ENCODE results near the gene DTX3. TPM values are rescaled to one million over a fixed set of nuclear protein-coding genes. Genes with fewer than 3 reads are reported as not detected.

DTX3 gene
- total RNA-seq, 3 donors from 2014 or later, result 4.3 to 65.5 (median 7.0) TPM

- Histone ChIP-seq H3K36me3 (ENCODE audit: low read depth) (no peaks in the 10 kb centered on the region), H3K4me1 (ENCODE audit: low read depth) (peaks cover 12% of the 10 kb centered on the region), H3K9me3 (no peaks in the 10 kb centered on the region), H3K4me3 (no peak overlapping the region)
- intact Hi-C loops (cut with DNase I, micrococcal nuclease), result no loop called here
- no peak for ATAC-seq
- no peak for TF ChIP-seq CTCF (IDR thresholded peaks at IDR 0.05)
- DNase-seq, result no peak
These were observed 1.8 kb downstream of the DTX3 start for GRCh38 chr12:57606399-57606798.

- DNase-seq (no peak), ATAC-seq (no peak)
- Histone ChIP-seq H3K4me3 (no peak overlapping the region), H3K9me3 (no peaks in the 10 kb centered on the region), H3K4me1 (ENCODE audit: low read depth) (peaks cover 15% of the 10 kb centered on the region), H3K36me3 (ENCODE audit: low read depth) (no peaks in the 10 kb centered on the region)
- intact Hi-C loops (cut with DNase I, micrococcal nuclease), result no loop called here
- no peak for TF ChIP-seq CTCF (IDR thresholded peaks at IDR 0.05)
These were observed 2.2 kb downstream of the DTX3 start for GRCh38 chr12:57606821-57607220.

GRCh38 chr12:57607958-57608663 lies 3.5 kb downstream of the DTX3 start:
- no peak overlapping the region for H3K4me3 ChIP-seq
- intact Hi-C loops (cut with DNase I, micrococcal nuclease), result no loop called here
- H3K36me3 ChIP-seq (ENCODE audit: low read depth), result no peaks in the 10 kb centered on the region
- peaks cover 15% of the 10 kb centered on the region for H3K4me1 ChIP-seq (ENCODE audit: low read depth)
- no peak for TF ChIP-seq CTCF (IDR thresholded peaks at IDR 0.05)
- DNase-seq (no peak), ATAC-seq (no peak)
- H3K9me3 ChIP-seq, result no peaks in the 10 kb centered on the region

- DNase-seq, result no peak
- Histone ChIP-seq H3K9me3 (no peaks in the 10 kb centered on the region), H3K4me3 (no peak overlapping the region), H3K36me3 (ENCODE audit: low read depth) (no peaks in the 10 kb centered on the region), H3K4me1 (ENCODE audit: low read depth) (peaks cover 11% of the 10 kb centered on the region)
- no peak for TF ChIP-seq CTCF (IDR thresholded peaks at IDR 0.05)
- intact Hi-C loops (cut with DNase I, micrococcal nuclease), result no loop called here
- no peak for ATAC-seq
These were observed 4.6 kb downstream of the DTX3 start for GRCh38 chr12:57609101-57609780.

GRCh38 chr12:57609781-57610553 lies 5.3 kb downstream of the DTX3 start:
- H3K4me3 ChIP-seq, result no peak overlapping the region
- H3K9me3 ChIP-seq, result no peaks in the 10 kb centered on the region
- intact Hi-C loops (cut with DNase I, micrococcal nuclease), result no loop called here
- TF ChIP-seq CTCF (IDR thresholded peaks at IDR 0.05), result no peak
- H3K36me3 ChIP-seq (ENCODE audit: low read depth), result no peaks in the 10 kb centered on the region
- peaks cover 8% of the 10 kb centered on the region for H3K4me1 ChIP-seq (ENCODE audit: low read depth)
- ATAC-seq, result no peak
- peak in 1 of 3 donors; percentile 47 for DNase-seq
